ENCODE data around the gene SHKBP1.

SHKBP1 gene

DNA sequence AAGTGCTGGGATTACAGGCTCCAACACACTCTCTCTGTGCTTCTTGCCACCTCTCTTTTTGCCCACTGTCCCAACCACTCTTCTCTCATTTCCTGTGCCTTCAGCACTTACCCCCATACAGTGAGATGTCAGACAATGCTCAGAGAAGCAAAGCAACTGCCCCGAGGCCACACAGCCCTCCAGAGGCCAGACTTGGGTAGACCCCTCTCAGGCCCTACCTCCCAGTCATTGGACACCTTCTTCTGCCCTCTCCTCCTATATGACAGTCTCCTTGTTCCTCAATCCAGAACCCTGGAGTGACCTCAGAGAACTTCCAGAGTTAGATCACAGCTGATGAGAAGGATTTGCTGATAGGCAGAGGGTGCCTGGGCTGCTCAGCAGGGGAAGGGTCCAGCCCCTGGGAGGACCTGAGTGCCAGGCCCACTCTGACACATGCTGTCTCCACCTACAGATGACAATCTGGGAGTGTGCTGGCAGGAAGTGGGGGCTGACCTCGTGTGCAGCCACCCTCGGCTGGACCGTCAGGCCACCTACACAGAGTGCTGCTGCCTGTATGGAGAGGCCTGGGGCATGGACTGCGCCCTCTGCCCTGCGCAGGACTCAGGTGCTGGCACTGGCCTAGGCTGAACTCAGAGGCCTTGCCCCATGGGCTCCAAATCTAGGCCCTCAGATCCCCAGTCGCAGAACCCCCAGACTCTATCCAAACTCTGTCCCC lies 48.9 kb downstream of the SHKBP1 start:
- Histone ChIP-seq H3K27ac (ENCODE audit: low read depth, low read length) (no peak overlapping the region), H3K9me2 (replicated peaks; ENCODE audit: control insufficient read depth, low read length) (no peaks in the 10 kb centered on the region), H3K4me3 (ENCODE audit: low read length) (no peak overlapping the region), H3K4me2 (ENCODE audit: low read length) (no peak overlapping the region), H3K9me3 (ENCODE audit: control insufficient read depth, insufficient read depth, low read length) (no peaks in the 10 kb centered on the region), H3K36me3 (ENCODE audit: control insufficient read depth, low read length) (no peaks in the 10 kb centered on the region), H3F3A (ENCODE audit: control insufficient read depth, insufficient read depth) (peaks cover 3% of the 10 kb centered on the region; the same call in 1 of the 2 replicates), H3K27me3 (ENCODE audit: control insufficient read depth, low read length) (no peaks in the 10 kb centered on the region), H4K20me1 (ENCODE audit: control insufficient read depth, insufficient read depth, low read depth, low read length) (no peaks in the 10 kb centered on the region), H3K4me1 (ENCODE audit: control insufficient read depth, low read length) (no peaks in the 10 kb centered on the region), H3K79me2 (ENCODE audit: control insufficient read depth, low read length) (no peaks in the 10 kb centered on the region)
- TF ChIP-seq, protein P1, sequence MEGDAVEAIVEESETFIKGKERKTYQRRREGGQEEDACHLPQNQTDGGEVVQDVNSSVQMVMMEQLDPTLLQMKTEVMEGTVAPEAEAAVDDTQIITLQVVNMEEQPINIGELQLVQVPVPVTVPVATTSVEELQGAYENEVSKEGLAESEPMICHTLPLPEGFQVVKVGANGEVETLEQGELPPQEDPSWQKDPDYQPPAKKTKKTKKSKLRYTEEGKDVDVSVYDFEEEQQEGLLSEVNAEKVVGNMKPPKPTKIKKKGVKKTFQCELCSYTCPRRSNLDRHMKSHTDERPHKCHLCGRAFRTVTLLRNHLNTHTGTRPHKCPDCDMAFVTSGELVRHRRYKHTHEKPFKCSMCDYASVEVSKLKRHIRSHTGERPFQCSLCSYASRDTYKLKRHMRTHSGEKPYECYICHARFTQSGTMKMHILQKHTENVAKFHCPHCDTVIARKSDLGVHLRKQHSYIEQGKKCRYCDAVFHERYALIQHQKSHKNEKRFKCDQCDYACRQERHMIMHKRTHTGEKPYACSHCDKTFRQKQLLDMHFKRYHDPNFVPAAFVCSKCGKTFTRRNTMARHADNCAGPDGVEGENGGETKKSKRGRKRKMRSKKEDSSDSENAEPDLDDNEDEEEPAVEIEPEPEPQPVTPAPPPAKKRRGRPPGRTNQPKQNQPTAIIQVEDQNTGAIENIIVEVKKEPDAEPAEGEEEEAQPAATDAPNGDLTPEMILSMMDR (IDR thresholded peaks at IDR 0.05; ENCODE audit: low read depth, low read length, poor library complexity, severe bottlenecking): no peak
- TF ChIP-seq EZH2phosphoT487 (IDR thresholded peaks at IDR 0.05; ENCODE audit: borderline replicate concordance, low read length): no peak

DNA sequence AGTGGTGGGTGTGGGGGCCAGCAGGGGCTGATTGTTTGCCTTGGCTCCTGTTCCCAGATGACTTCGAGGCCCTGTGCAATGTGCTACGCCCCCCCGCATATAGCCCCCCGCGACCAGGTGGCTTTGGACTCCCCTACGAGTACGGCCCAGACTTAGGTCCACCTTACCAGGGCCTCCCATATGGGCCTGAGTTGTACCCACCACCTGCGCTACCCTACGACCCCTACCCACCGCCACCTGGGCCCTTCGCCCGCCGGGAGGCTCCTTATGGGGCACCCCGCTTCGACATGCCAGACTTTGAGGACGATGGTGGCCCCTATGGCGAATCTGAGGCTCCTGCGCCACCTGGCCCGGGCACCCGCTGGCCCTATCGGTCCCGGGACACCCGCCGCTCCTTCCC lies 50.2 kb downstream of the SHKBP1 start:
- Histone ChIP-seq H3K9me2 (replicated peaks; ENCODE audit: control insufficient read depth, low read length) (no peaks in the 10 kb centered on the region), H3K9me3 (ENCODE audit: control insufficient read depth, insufficient read depth, low read length) (no peaks in the 10 kb centered on the region), H3F3A (ENCODE audit: control insufficient read depth, insufficient read depth) (peaks cover 3% of the 10 kb centered on the region; the same call in 1 of the 2 replicates), H3K27ac (ENCODE audit: low read depth, low read length) (no peak overlapping the region), H3K36me3 (ENCODE audit: control insufficient read depth, low read length) (no peaks in the 10 kb centered on the region), H3K79me2 (ENCODE audit: control insufficient read depth, low read length) (no peaks in the 10 kb centered on the region), H3K4me3 (ENCODE audit: low read length) (no peak overlapping the region), H3K4me2 (ENCODE audit: low read length) (no peak overlapping the region), H4K20me1 (ENCODE audit: control insufficient read depth, insufficient read depth, low read depth, low read length) (no peaks in the 10 kb centered on the region), H3K27me3 (ENCODE audit: control insufficient read depth, low read length) (no peaks in the 10 kb centered on the region), H3K4me1 (ENCODE audit: control insufficient read depth, low read length) (no peaks in the 10 kb centered on the region)
- no peak for TF ChIP-seq EZH2phosphoT487 (IDR thresholded peaks at IDR 0.05; ENCODE audit: borderline replicate concordance, low read length)
- TF ChIP-seq, protein P1 (IDR thresholded peaks at IDR 0.05; ENCODE audit: low read depth, low read length, poor library complexity, severe bottlenecking): no peak

DNA sequence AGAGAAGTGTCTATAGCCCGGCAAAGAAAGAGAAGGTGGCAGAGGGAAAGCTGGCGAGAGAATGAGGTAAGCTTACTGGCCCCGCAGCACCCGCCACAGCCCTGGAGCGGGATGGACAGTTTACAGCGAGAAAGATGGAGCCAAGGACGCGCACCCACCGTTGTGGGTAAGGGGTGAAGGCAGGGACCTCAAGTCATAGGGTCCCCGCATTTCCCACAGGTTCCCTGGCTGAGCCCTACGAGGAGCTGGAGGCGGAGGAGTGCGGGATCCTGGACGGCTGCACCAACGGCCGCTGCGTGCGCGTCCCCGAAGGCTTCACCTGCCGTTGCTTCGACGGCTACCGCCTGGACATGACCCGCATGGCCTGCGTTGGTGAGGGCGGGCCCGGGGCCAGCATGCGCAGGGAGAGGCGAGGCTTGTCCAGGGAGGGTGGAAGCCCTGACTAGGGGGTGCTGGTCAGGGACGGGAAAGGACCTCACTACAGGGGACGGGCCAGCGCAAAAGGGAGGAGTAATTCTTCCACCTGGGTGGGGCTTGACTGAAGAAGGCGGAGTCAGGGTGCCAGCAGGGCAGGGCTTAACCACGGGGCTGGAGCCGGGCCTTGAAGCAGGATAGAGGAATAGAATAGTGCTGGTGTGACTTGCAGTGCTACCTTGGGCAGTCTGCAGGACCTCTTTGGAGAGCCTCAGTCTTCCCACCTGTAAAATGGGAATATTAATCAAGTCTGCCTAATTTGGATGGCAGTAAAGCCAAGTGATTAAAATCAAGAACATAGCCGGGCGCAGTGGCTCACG lies 51.0 kb downstream of the SHKBP1 start:
- Histone ChIP-seq H3K4me2 (ENCODE audit: low read length) (no peak overlapping the region), H3K4me1 (ENCODE audit: control insufficient read depth, low read length) (no peaks in the 10 kb centered on the region), H3K36me3 (ENCODE audit: control insufficient read depth, low read length) (no peaks in the 10 kb centered on the region), H3K4me3 (ENCODE audit: low read length) (no peak overlapping the region), H3K79me2 (ENCODE audit: control insufficient read depth, low read length) (no peaks in the 10 kb centered on the region), H3K9me2 (replicated peaks; ENCODE audit: control insufficient read depth, low read length) (no peaks in the 10 kb centered on the region), H3K9me3 (ENCODE audit: control insufficient read depth, insufficient read depth, low read length) (no peaks in the 10 kb centered on the region), H3K27ac (ENCODE audit: low read depth, low read length) (no peak overlapping the region), H3K27me3 (ENCODE audit: control insufficient read depth, low read length) (no peaks in the 10 kb centered on the region), H4K20me1 (ENCODE audit: control insufficient read depth, insufficient read depth, low read depth, low read length) (no peaks in the 10 kb centered on the region), H3F3A (ENCODE audit: control insufficient read depth, insufficient read depth) (peaks cover 3% of the 10 kb centered on the region; the same call in 1 of the 2 replicates)
- TF ChIP-seq EZH2phosphoT487 (IDR thresholded peaks at IDR 0.05; ENCODE audit: borderline replicate concordance, low read length): no peak
- TF ChIP-seq, protein P1 (IDR thresholded peaks at IDR 0.05; ENCODE audit: low read depth, low read length, poor library complexity, severe bottlenecking): no peak

All from DOHH2 (cell line).